ENCODE measurements around the gene SLCO4A1. TPM values are rescaled to one million over a fixed set of nuclear protein-coding genes. Genes with fewer than 3 reads are reported as not detected.

Gene SLCO4A1
- total RNA-seq, 2 experiments from 2014 or later, result 66.5 to 68.4 TPM

GRCh38 chr20:62695448-62696414 is 53.4 kb downstream of the SLCO4A1 start:
- TF ChIP-seq CTCF (IDR thresholded peaks at IDR 0.05), result no peak
- Mint-ChIP-seq H3K36me3 (ENCODE audit: low read depth) (no peaks in the 10 kb centered on the region), H3K4me1 (ENCODE audit: low read depth) (peaks cover 5% of the 10 kb centered on the region), H3K27me3 (peaks cover 2% of the 10 kb centered on the region), H3K27ac (no peak overlapping the region), H3K9me3 (no peaks in the 10 kb centered on the region), H3K4me3 (no peak overlapping the region)
- POLR2A ChIA-PET, result interaction anchor here (0.6 to 1.1 kb wide), 2 partner anchors 44 to 53 kb away, joined by 3 read pairs; no protein-coding TSS in a partner anchor
- ATAC-seq, result no peak
- no peak for DNase-seq
- intact Hi-C loops (cut with micrococcal nuclease), result no loop called here
- CTCF ChIA-PET, result no interaction called here

- Mint-ChIP-seq H3K4me1 (ENCODE audit: low read depth) (peaks cover 4% of the 10 kb centered on the region), H3K27me3 (peaks cover under 1% of the 10 kb centered on the region), H3K36me3 (ENCODE audit: low read depth) (no peaks in the 10 kb centered on the region), H3K4me3 (no peak overlapping the region), H3K27ac (no peak overlapping the region), H3K9me3 (no peaks in the 10 kb centered on the region)
- TF ChIP-seq CTCF (IDR thresholded peaks at IDR 0.05), result no peak
- intact Hi-C loops (cut with micrococcal nuclease), result no loop called here
- no peak for DNase-seq
- no peak for ATAC-seq
- CTCF ChIA-PET, result no interaction called here
- POLR2A ChIA-PET, result no interaction called here
Observed at GRCh38 chr20:62696434-62696957, 54.2 kb downstream of the SLCO4A1 start.

- ChIA-PET POLR2A (no interaction called here), CTCF (no interaction called here)
- intact Hi-C loops (cut with micrococcal nuclease), result no loop called here
- Mint-ChIP-seq H3K36me3 (ENCODE audit: low read depth) (no peaks in the 10 kb centered on the region), H3K27ac (no peak overlapping the region), H3K4me1 (ENCODE audit: low read depth) (peaks cover 2% of the 10 kb centered on the region), H3K9me3 (no peaks in the 10 kb centered on the region), H3K4me3 (no peak overlapping the region), H3K27me3 (no peaks in the 10 kb centered on the region)
- no peak for TF ChIP-seq CTCF (IDR thresholded peaks at IDR 0.05)
- DNase-seq (no peak), ATAC-seq (no peak)
Observed at GRCh38 chr20:62696989-62697388, 54.7 kb downstream of the SLCO4A1 start.

GRCh38 chr20:62697468-62697912 is 55.2 kb downstream of the SLCO4A1 start:
- ATAC-seq, result no peak
- no peaks in the 10 kb centered on the region for H3K9me3 Mint-ChIP-seq
- peaks cover 2% of the 10 kb centered on the region for H3K4me1 Mint-ChIP-seq (ENCODE audit: low read depth)
- H3K27ac Mint-ChIP-seq, result no peak overlapping the region
- POLR2A ChIA-PET, result no interaction called here
- intact Hi-C loops (cut with micrococcal nuclease), result no loop called here
- DNase-seq, result no peak
- H3K36me3 Mint-ChIP-seq (ENCODE audit: low read depth), result no peaks in the 10 kb centered on the region
- no peak overlapping the region for H3K4me3 Mint-ChIP-seq
- H3K27me3 Mint-ChIP-seq, result no peaks in the 10 kb centered on the region
- CTCF ChIA-PET, result no interaction called here
- TF ChIP-seq CTCF (IDR thresholded peaks at IDR 0.05), result no peak

- TF ChIP-seq CTCF (IDR thresholded peaks at IDR 0.05), result no peak
- ChIA-PET CTCF (no interaction called here), POLR2A (interaction anchor here (0.8 kb wide), 1 partner anchor 164 kb away, joined by 3 read pairs; no protein-coding TSS in a partner anchor)
- DNase-seq, result no peak
- H3K4me1 Mint-ChIP-seq (ENCODE audit: low read depth), result peaks cover 2% of the 10 kb centered on the region
- ATAC-seq, result no peak
- H3K4me3 Mint-ChIP-seq, result no peak overlapping the region
- H3K9me3 Mint-ChIP-seq, result no peaks in the 10 kb centered on the region
- H3K27me3 Mint-ChIP-seq, result no peaks in the 10 kb centered on the region
- intact Hi-C loops (cut with micrococcal nuclease), result no loop called here
- no peaks in the 10 kb centered on the region for H3K36me3 Mint-ChIP-seq (ENCODE audit: low read depth)
- H3K27ac Mint-ChIP-seq, result no peak overlapping the region
Observed at GRCh38 chr20:62698231-62698630, 55.9 kb downstream of the SLCO4A1 start.
